ENCODE measurements around the gene DHRS7C. TPM values are rescaled to one million over a fixed set of nuclear protein-coding genes. Genes with fewer than 3 reads are reported as not detected.

The DHRS7C gene
- total RNA-seq, 2 donors from 2014 or later, result 79.3 to 201 TPM

GRCh38 chr17:9813166-9813565 is 21.8 kb upstream of the DHRS7C start:
- TF ChIP-seq CTCF (IDR thresholded peaks at IDR 0.05), result no peak
- no peaks in the 10 kb centered on the region for H3K27me3 ChIP-seq
- no peaks in the 10 kb centered on the region for H3K36me3 ChIP-seq
- no peak overlapping the region for H3K4me3 ChIP-seq
- no peaks in the 10 kb centered on the region for H3K9me3 ChIP-seq
- peaks cover 0 to 23% of the 10 kb centered on the region in 2 donors for H3K4me1 ChIP-seq
- DNase-seq (ENCODE audit: low spot score), result no peak
- peak overlapping the region; percentile 60 to 76 for H3K27ac ChIP-seq

GRCh38 chr17:9811537-9811936 is 20.1 kb upstream of the DHRS7C start:
- Histone ChIP-seq H3K9me3 (no peaks in the 10 kb centered on the region), H3K27ac (peak overlapping the region; percentile 68 to 81)

GRCh38 chr17:9811086-9811485 is 19.7 kb upstream of the DHRS7C start:
- Histone ChIP-seq H3K36me3 (no peaks in the 10 kb centered on the region), H3K27ac (peak overlapping the region; percentile 68 to 81), H3K4me1 (peaks cover 0 to 23% of the 10 kb centered on the region in 2 donors), H3K27me3 (no peaks in the 10 kb centered on the region), H3K9me3 (no peaks in the 10 kb centered on the region), H3K4me3 (no peak overlapping the region)
- DNase-seq (ENCODE audit: low spot score), result no peak
- TF ChIP-seq CTCF (IDR thresholded peaks at IDR 0.05), result no peak

More at GRCh38 chr17:9811537-9811936, 20.1 kb upstream of the DHRS7C start:
- no peak for DNase-seq (ENCODE audit: low spot score)
- Histone ChIP-seq H3K4me3 (no peak overlapping the region), H3K36me3 (no peaks in the 10 kb centered on the region), H3K27me3 (no peaks in the 10 kb centered on the region), H3K4me1 (peaks cover 0 to 23% of the 10 kb centered on the region in 2 donors)
- no peak for TF ChIP-seq CTCF (IDR thresholded peaks at IDR 0.05)

- peak overlapping the region; percentile 68 to 81 for H3K27ac ChIP-seq
- no peaks in the 10 kb centered on the region for H3K27me3 ChIP-seq
- H3K4me1 ChIP-seq, result peaks cover 0 to 23% of the 10 kb centered on the region in 2 donors
- TF ChIP-seq CTCF (IDR thresholded peaks at IDR 0.05), result no peak
- no peaks in the 10 kb centered on the region for H3K36me3 ChIP-seq
- DNase-seq (ENCODE audit: low spot score), result no peak
- no peaks in the 10 kb centered on the region for H3K9me3 ChIP-seq
- no peak overlapping the region for H3K4me3 ChIP-seq
These were observed 18.9 kb upstream of the DHRS7C start for GRCh38 chr17:9810100-9810949.

- TF ChIP-seq CTCF (IDR thresholded peaks at IDR 0.05), result no peak
- H3K27me3 ChIP-seq, result no peaks in the 10 kb centered on the region
- DNase-seq (ENCODE audit: low spot score), result no peak
- H3K27ac ChIP-seq, result peak overlapping the region; percentile 68 to 81
- H3K9me3 ChIP-seq, result peaks cover 0 to 3% of the 10 kb centered on the region in 2 donors
- no peak overlapping the region for H3K4me3 ChIP-seq
- no peaks in the 10 kb centered on the region for H3K36me3 ChIP-seq
- peaks cover 0 to 23% of the 10 kb centered on the region in 2 donors for H3K4me1 ChIP-seq
These were observed 18.0 kb upstream of the DHRS7C start for GRCh38 chr17:9809409-9809808.

Data from right atrium auricular region (tissue), 2 donors.